Putamen (tissue), 1 donor: Measurements from ENCODE around the gene NR4A1.

Source experiments
- DNase-seq: peaks from one replicate; pipeline ENCODE4 v3.0.0-alpha.2; 2016; ENCODE audit warnings: low spot score

Gene NR4A1

DNA sequence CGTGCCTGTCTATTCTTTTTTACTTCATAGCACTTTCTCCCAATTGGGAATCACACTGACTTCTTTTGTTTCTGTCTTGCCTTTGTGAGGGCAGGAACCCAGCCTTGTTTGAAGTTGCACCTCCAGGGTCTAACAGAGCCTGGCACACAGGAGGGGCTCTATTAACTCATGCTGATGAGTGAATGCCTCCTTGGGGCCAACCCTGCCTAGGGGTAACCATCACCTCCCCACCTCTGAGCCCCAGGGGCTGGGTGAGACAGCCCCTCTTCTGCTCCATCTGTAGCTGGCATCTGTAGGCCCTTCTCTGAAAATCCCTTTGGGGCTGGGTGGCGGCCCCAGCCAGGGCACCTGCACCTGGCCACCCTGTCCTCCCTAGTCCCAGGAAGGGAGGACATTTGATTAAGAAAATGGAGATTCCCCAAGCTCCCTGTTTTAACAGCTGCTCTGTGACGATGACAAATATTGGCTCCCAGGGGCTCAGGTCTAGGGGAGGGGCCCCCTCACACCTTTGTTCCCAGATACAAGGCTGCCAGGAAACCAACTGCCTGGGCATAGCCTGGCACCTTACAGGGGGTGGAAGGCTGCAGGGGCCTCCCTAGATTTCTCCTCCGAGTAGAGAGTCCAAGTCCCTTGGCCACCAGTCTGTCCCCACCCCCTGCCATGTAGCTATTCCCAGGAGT is 32.7 kb upstream of the NR4A1 start:
- no peak for DNase-seq

DNA sequence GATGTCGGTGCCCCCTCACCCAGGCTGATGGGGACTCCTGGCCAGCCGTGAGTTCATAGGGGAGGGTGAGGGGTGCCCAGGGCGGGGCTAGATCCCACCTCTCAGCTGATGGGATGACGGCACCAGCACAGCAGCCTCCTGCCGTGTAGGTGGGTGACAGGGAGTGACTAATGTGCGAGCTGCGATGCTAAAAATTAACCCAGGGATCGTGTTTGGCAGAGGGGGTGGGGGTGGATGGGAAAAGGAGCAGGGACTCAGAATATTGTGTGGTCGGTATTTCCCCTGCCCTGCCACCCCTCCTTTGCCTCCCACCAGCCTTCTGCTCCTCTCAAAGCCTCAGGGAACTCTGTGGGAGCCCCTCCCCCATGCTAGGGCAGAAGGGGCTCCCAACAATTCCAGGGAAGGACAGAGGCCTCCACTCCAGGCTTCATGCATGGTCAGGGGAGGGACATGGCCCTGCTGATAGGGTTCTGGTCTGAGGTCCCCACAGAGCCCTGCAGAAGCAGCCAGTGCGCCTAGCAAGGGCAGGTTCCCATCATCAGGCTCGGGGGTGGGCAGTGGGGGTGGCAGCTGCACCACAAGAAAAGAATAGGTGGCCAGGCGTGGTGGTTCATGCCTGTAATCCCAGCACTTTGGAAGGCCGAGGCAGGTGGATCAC is 32.0 kb upstream of the NR4A1 start:
- DNase-seq, result peak; percentile 80

DNA sequence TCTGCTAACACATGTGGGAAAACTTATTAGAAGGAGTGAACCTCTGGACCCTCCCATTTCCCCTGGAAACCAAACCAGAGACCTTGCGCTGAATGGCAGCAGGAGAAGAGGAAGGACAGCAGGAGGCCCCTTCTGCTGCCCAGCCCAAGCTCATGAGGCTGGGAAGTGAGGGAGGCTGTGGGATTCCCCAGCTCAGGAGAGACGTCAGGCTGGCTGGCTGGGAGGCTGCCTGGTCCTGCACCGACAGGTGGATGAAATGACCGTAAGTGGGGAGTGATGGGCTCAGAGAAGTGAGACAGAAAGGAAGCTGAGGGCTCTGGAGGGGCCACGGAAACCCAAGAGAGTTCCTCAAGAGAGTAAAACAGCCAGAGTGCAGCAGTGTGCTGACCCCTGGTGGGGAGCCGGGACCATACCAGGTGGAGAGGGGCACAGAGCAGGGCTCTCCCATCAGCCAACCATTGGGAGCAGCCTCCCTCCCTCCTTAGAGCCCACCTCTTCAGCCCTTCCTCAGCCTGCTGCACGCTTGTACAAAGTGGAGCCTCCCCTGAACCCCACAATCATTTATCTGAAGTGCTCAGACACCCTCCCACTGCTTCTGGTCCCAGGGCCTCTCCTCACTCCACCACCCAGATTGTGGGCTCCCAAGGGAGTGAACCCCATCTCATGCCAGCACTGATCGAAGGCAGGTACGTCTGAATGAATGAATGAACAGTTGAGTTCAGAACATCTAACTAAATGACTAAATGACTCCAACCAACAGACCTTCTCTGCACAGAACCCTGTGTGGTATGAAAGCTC is 30.5 kb upstream of the NR4A1 start:
- DNase-seq, result no peak

DNA sequence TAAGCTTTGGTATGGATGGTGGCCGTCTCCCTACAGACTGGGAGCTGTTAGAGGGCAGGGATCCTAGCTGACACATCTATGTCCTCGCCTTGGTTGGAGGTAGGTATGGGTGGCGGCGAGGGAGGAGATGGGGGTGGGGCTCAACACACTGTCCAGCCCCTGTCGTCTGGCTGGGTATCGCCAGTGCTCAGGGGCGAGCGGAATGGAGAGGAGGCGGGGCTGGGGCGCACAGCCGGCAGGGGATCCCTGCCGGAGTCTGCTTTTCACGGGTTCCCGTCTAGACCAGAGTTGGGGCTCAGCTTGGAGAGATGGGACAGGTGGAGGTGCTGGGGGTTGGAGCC is 28.4 kb upstream of the NR4A1 start:
- DNase-seq, result no peak

DNA sequence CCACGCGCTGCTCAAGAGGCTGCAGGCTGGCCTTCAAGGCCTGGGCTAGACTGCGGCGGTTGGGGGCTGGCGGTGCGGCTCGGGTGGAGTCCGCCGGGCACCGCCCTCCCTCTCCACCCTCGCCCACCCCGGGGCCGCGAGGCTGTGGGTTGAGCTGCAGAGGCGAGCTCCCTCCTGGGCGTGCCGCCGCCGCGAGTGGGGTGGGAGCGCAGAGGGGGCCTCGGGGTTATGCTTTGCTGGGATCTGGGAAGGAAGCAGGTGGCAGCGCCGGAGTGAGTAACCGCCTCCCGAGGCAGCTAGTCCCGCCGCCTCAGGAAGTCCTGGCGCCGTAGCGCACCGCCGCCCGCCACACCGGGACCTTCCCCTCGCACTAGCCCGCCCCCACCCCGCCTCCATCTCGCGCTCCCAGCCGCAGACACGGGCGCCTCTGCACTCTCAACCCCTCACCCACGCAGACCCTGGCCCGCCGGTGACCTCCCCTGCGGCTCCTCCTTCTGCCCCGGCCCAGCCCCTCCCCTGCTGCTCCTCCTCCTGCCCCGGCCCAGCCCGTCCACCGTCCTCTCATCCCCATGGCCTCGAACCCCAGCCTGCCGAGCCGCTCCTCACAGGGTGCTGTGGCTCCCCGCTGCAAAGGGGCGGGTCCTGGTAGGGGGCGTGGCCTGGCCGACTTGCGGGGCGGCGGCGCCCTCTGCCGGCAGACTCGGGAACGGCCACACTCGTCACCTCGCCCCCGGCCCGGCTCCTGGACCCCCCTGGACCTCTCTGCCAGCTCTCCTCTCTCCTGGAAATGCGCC is 27.9 kb upstream of the NR4A1 start:
- DNase-seq, result peak; percentile 79

DNA sequence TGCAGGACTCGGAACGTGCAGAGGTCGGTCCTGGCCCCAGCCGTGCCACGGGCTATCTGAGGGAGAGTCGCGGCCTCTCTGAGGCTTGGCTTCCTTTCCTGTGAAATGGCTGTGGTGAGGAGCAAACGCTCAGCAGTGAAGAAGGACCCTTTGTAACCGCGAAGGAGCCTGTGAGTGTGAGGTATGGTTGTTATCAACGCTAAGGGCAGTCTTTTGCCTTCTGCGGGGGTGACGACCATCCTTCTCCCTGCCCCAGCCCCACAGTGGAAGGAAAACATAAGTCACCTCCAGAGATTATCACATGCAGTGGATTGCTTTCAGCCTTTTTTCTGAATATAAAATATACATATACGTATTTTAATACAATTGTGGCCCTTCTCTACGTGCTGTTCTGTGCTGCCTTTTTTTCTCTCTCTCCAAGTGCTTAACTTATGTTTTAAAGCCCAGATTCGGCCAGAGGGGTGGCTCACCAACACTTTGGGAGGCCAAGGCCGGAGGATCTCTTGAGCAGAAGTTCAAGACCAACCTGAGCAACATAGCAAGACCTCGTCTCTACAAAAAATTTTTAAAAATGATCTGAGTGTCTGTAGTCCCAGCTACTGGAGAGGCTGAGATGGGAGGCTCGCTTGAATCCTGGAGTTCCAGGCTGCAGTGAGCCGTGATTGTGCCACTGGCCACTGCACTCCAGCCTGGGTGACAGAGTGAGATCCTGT is 27.1 kb upstream of the NR4A1 start:
- DNase-seq, result no peak

DNA sequence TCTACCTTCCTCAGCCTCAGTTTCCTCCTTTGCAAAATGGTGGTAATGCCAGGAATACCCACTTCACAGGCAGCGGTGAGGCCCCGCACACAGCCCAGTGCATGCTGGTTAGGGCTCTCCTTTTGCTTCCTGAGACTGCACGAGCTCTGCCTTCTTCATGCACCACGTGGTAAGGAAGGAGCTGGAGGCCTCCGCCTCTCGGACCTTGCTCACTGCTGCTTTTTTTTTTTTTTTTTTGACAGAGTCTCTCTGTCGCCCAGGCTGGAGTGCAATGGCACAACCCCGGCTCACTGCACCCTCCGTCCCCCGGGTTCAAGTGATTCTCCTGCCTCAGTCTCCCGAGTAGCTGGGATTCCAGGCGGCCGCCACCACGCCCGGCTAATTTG is 26.4 kb upstream of the NR4A1 start:
- no peak for DNase-seq

DNA sequence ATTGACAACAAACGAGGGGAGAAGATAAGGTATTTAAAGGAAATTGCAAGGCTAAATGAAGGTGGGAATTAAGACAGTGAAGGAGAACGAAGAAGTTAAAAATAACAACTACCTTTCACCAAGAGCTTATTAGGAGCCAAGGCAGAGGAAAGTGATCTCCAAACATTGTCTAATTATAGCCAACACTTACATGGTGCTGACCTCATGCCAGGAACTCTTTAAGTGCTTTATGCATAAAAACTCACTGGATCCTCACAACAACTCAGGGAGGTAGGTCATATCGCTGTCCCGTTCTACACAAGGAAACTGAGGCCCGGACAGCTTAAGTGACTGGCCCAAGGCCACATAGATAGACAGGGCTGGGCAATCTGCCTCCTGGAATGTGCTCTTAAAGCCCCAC is 25.0 kb upstream of the NR4A1 start:
- DNase-seq, result no peak

DNA sequence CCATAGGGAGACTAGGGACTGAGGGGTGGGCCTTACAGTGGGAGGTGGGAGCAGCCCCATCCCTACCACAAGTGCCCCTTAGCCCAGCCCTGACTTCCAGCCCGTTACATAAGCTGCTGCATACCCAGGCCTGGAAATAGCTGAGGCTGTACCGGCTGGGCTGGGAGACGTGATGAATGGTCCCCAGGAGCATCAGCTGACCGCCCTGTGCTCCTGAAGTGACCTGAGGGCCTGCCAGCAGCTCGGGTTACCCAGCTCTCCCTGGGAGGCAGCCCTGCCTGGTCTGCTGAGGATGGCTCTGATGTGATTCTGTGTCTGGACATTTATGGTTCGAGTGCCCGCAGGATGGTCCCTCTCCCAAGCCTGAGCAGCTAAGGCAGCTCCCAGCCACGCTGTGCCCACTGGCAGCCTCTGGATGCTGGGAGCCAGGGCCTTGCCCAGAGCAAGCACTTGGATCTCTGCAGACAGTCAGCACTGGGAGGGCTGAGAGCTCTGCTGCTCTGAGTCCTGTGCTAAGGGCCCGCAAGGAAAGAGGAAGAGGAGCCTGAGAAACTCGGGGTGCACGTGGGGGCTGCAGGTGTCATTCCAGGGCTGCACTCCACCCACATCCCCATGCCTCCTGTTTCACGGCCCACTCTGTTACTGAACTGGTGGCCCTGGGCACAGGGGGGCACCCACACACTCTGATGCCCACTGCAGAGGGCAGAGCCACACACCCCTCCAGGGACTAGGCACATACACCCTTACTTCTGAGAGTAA is 24.0 kb upstream of the NR4A1 start:
- no peak for DNase-seq

DNA sequence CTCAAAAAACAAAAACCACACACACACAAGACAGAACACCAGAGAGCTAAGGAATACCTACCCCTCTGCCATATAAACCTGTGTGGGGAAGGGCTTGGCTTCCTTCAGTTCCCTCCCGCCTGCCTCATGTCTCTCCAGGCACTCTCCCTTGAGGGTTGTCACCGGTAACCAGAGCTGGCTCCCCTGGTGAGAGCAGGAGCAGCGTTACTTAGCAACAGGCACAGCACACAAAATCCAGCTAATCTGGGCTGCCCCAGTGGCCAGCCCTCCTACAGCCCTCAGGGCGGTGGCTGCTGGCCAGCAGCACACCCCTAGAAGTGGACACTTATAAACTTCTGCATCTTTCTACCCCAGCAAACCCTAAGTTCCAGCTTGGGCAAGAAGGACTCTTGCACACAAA is 21.6 kb upstream of the NR4A1 start:
- DNase-seq, result no peak

DNA sequence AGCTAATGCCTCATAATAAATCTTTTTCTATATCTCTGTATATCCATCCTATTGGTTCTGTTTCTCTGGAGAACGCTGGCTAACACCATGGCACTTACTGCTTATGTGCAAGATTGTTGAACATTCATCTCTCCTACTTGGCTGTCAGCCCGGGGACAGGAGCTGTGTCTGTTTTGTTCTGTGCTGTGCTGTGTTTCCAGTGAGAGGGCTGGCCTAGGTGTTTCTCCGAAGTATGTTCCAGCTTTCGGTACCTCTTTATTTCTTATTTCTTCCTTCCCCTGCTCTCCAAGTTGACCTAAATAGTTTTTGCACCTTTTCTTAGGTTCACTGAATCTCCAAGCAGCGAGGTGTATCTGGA is 18.8 kb upstream of the NR4A1 start:
- DNase-seq, result no peak

DNA sequence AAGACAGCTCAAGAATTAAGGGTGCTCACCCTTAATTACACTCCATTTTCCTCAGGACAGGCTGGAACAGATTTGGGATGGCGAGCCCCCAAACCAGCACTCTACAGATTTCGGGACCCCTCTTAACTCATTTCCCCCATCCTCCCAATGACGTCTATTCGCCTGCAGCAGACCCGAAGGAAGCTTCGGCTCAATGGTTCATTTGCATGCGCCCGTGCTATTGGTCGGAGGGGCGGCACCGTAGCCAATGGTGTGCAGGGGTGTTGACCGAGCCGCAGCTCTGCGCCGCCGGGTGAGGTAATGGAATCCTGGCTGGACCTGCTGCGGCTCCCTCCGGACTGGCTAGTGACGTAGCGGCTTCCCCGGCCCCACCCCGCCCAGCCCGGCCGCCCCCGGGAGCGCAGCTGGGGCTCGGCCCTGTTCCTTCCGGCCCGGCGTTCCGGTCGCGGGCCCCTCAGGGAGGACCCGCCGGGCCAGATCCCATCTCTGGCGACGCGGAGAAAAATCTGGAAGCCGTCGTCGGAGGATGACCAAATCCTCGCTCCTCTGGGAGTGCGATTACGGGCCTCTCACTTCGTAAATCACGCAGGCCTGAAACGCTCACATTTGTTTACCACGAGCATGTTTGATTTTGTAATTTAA is 18.3 kb upstream of the NR4A1 start:
- DNase-seq, result peak; percentile 98

DNA sequence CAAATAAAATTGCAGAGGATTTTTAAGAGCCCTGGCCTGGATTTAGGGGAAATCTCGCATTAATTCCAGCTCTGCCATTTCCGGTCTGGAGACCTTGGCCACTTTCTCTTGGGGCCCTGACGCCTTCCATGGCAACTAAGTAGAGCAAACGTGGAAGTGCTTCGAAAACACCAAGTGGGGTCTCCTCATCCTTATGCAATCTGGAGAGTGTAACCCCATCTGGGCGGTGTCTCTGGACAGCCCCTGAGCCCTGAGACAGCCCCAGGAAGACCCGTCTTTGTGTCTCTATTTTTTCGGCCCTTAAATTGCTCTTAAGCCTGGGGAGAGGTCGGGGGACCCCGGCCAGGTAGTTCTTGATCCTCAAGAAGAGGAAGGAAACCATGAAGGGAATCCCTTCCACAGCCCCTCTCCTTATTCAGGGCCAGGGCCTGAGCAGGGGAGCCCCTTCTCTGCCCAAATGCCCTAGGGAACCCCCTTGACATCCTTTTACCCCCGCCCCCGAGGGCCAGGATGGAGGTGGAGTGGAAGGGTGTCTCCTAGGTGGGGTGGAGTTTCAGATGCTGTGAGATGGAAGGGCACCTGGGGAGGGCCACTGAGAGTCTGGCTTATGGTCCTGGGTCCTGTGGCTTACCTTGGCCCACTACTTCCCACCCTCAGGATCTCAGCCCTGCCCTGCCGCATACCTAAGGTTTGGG is 17.6 kb upstream of the NR4A1 start:
- no peak for DNase-seq

DNA sequence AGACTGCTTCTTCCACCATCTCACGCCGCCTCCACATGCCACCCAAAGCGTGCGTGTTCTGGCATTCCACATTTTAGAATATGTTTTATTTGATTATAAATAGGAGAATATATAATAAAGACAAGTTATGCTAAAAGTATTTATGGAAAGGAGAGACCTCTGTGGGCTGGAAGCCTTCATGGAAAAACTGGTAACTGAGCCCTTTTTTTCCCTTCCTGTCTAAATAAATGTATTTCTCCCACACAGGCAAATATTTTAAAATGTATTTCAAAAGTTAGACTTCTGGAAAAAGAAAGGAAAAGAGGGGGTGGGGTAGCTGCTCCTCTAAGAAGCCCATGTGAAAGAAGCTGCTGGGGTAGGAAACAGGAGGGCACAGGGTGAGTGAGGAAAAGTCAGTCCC is 16.1 kb upstream of the NR4A1 start:
- no peak for DNase-seq

DNA sequence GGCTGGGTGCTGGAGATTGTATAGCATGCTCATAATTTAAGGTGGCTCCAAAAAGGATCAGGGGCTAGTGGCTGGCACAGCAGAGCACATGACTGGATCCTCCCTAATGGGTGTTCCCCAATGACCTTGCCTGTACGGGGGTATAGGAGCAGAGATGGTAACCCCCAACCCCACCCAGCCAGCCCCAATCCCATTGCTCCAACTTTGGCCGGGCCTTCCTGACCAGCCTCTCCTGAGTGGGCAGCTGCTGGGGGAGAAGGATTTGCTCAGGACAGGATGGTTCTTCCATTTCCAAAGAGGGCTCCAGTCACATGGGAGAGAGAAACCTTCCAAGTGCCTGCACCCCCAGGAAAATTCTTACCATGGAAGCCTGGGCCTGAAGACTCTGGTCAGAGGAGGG is 15.3 kb upstream of the NR4A1 start:
- no peak for DNase-seq

DNA sequence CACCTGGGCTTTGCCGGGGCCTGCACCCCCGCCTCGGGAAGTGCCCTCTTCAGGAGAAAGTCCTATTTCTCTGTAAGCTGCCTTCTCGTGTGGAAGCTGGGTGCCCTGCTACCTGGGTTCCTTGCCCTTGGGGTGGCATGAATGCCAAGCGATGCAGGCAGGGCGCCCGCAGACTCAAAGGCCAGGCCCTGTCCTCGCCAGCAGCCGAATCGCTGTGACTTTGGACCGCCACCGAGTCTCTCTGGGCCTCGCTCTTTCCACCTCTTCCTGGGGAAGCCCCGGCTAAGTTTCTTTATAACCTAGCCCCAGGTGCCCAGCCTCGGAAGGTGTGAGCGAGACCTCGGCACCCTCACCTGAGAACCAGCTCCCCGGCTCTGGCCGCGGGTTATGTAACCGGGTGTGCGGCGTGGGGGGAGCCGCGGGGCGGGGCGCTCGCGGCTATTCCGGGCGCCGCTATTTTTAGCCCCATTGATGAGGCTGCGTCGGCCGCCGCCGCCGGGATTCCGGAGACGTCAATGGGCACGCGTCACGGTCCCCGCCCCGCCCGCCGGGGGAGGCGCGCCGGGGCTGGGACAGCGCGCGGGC is 14.6 kb upstream of the NR4A1 start:
- peak; percentile 80 for DNase-seq

DNA sequence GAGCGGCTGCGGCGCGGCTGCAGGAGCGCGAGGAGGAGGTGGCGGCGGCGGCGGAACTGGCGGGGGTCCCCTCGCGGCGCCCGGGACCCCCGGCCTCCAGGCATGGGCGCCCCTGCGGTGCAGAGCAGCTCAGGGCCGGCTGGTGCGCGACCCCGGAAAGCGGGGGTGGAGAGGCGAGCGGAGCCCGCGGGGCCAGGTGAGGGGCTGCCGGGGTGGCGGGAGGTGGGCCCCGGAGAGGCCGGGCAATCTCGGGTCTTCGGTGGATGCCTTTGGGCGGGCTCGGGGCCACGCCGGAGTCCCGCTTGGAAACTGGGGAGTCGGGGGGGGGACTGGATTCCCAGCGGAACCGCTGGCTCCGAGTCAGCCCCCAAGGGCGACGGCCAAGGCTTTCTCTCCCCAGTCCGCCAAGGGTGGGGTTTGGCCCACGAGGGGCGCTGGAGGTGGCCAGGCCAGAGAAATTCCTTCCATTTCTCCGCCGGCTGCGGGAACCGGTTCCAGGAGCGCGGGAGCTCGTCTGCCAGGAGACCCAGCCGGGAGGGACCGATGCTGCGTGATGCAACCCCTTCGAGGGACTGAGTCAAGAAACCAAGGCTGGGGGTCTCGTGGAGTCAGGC is 13.9 kb upstream of the NR4A1 start:
- DNase-seq, result no peak

DNA sequence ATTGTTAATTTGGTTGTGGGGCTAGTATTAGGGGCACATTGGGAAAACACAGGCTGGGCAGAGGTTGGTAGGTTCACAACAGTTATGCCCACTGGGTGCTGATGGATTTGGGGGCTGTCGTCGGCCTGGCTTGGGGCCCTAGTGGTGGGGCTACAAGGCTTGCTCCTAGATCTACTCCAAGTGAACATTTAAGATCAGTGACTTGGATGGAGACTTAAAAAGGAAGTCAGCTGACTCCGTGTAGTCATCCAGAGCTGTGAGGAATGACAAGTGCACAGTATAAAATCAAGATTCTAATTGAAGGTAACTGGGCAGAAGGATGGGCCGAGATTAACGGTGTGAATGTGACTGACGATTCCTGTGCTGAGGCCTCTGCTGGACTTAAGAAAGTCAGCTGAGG is 12.8 kb upstream of the NR4A1 start:
- no peak for DNase-seq

DNA sequence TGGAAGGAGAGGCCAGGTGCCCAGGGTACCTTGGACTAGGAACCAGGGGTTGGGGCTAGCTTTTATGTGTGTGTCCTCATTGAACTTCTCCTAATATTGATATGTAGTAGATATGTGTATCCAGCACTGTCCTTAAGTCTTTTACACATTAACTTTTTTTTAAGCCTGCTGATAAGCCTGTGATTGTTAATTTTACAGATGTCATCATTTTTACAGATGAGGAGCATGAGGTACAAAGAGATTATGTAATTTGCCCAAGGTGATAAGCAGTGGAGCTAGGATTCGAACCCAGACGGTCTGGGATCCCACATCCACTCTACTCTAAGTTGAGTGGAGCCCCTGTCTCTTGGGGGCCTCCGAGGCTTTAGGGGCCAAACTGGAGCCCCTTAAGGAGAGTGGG is 10.2 kb upstream of the NR4A1 start:
- no peak for DNase-seq
